HG03196 (cell line): Measurements from ENCODE around the gene DNM3.
"Not testable (repeated sequence)": the region's sequence is repeated elsewhere in the genome, so short reads cannot be mapped to it uniquely, and the experiment has no call there.

Experiments
- ATAC-seq: cut with Tn5 transposase; IDR thresholded peaks from one replicate; pipeline ENCODE4 v1.9.1; 2021; ENCODE audit not compliant: unreplicated experiment

The DNM3 gene

GRCh38 chr1:171841050-171841910 lies at the start of gene DNM3:
DNM3 (plus strand) TSS chr1:171841498; CDS start chr1:171841657, 159 bp downstream.
- ATAC-seq: peak; percentile 85

- ATAC-seq: no peak
These were observed 48.5 kb upstream of the DNM3 start for GRCh38 chr1:171792656-171793369.

GRCh38 chr1:171793636-171794035 lies 47.7 kb upstream of the DNM3 start:
- no peak for ATAC-seq

DNA sequence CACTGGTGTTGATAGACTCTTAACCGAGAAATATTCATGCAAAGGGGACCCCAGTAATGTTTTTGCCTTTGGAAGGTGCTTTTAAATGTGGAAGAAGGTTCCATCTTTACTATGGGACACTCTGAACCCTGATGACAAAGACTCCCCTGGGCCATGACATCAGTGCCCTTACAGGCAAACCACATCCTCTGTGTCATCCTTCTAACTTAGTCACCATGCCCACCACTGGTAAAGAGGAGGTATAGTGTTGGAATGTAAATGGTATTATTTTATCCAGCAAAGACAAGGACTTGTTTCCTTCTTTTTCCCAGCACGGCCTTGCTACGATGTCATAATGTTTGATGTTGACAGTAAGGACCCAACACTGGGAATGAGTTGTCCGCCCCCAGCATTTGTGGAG lies 47.2 kb upstream of the DNM3 start:
- ATAC-seq: no peak

- no peak for ATAC-seq
These were observed 44.7 kb upstream of the DNM3 start for GRCh38 chr1:171796592-171796991.

GRCh38 chr1:171798311-171798710 lies 43.0 kb upstream of the DNM3 start:
- ATAC-seq: no peak

DNA sequence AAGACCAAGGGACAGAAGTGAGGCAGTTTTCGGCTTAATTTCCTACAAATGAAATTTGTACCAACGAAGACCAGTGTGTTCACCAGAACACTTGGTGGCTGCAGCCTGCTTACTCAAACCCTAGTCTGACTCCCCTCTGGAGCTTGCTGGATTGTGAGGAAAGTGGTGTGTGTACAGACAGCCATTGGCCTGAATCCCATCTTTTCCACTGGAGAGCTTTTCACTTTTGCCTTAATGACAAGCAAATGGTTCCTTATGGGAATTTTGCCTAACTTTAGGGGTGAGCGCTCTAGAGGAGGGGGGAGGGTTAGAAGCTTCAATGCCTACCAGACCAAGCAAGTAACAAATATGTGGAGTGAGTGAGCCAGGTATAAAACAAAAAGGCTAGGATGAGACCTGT lies 42.5 kb upstream of the DNM3 start:
- ATAC-seq: no peak

DNA sequence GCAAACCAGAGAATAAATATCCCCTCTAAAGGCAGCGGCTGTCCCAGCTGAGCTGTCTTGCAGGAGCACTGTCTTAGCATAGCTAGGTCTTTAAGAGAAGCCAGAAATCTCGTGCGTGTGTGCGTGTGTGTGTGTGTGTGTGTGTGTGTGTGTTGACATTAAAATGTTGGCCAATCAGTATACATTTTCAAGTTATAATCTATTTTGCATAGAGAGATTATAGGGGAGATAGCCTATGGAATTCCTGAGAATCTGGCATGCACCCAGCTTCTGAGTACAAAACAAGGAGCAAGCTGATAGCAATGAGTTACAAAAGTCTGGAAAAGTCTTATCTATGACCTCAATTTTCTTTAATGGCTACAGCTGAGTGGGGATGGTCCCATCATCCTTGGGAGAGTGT lies 42.1 kb upstream of the DNM3 start:
- no peak for ATAC-seq

GRCh38 chr1:171799698-171800097 lies 41.6 kb upstream of the DNM3 start:
- ATAC-seq: not testable (repeated sequence)

DNA sequence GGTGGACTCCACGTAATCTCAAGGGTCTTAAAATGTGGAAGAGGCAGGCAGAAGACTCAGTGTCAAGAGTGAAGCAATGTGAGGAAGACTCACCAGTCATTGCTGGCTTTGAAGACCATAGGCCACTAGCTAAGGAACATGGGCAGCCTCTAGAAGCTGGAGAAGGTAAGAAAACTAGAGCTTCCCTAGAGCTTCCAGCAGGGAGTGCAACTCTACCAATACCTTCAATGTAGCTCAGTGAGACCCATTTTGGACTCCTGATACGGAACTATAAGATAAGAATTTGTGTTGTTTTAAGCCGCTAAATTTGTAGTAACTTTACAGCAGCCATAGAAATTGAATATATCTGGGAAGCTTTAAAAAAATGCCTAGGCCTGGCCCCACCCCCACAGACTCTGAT lies 41.0 kb upstream of the DNM3 start:
- ATAC-seq: no peak

- ATAC-seq: no peak
These were observed 40.4 kb upstream of the DNM3 start for GRCh38 chr1:171800851-171801250.

- no peak for ATAC-seq
These were observed 39.8 kb upstream of the DNM3 start for GRCh38 chr1:171801487-171801891.

GRCh38 chr1:171802207-171802606 lies 39.1 kb upstream of the DNM3 start:
- no peak for ATAC-seq

GRCh38 chr1:171803045-171803444 lies 38.3 kb upstream of the DNM3 start:
- no peak for ATAC-seq

- no peak for ATAC-seq
These were observed 37.8 kb upstream of the DNM3 start for GRCh38 chr1:171803461-171804022.

DNA sequence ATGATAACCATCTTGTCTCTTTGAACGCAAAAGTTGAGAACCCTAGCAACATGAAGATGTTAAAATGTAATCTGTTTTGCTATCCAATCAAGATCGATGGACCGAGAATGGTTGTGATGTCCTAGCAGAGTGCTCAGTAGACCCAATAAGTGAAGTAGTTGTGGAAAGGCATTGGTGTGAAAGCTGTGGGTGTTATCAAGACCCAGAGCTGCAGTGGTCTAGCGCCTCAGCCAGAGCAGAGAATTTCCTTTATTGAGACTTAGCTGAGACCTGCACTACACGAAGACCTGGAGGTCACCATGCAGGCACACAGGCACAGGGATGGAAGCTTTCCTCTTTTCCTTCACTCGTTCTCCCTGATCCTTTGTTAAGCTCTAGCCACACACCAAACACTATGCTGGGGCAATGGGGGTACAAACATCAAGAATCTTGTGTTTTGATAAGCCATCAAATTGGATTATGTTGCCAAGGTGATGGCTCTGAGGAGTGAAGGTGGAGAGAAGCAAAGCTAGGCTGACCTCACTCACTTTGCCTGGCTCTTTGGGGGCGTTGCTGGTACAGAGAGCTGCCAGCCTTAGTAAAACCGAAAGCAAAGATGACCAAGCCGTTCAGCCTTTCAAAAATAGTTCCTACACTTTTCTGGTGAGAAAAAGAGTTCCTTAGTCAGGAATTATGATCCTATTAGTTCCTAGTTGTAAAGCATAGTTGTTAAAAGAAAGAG lies 35.7 kb upstream of the DNM3 start:
- ATAC-seq: peak; percentile 89

- no peak for ATAC-seq
These were observed 33.7 kb upstream of the DNM3 start for GRCh38 chr1:171807556-171807955.

- ATAC-seq: no peak
These were observed 31.5 kb upstream of the DNM3 start for GRCh38 chr1:171809834-171810233.

GRCh38 chr1:171811672-171812071 lies 29.6 kb upstream of the DNM3 start:
- no peak for ATAC-seq

DNA sequence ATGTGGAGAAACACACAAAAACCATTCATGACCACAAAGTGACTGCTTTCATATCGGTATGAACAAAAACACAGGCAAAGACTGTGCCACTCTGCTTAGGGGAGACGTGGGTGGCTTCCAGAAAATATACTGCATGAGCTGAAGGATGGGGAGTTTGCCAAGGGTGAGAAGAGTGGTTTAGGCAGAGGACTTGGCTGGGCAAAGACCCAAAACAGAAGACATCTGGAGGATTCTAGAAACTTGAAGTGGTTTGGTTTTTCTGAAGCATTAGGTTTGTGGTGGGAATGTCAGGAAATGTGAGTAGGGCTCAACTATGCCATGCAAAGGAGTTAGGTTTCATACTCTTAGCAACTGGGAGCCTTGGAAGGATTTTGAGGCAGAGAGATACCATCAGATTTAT lies 26.6 kb upstream of the DNM3 start:
- ATAC-seq: no peak

- no peak for ATAC-seq
These were observed 24.9 kb upstream of the DNM3 start for GRCh38 chr1:171816300-171816901.
